GM18858 (cell line): ENCODE results near the gene DUS1L.

Experiments
- ATAC-seq: cut with Tn5 transposase; IDR thresholded peaks from one replicate; pipeline ENCODE4 v1.9.1; 2021; ENCODE audit not compliant: unreplicated experiment

The DUS1L gene

DNA sequence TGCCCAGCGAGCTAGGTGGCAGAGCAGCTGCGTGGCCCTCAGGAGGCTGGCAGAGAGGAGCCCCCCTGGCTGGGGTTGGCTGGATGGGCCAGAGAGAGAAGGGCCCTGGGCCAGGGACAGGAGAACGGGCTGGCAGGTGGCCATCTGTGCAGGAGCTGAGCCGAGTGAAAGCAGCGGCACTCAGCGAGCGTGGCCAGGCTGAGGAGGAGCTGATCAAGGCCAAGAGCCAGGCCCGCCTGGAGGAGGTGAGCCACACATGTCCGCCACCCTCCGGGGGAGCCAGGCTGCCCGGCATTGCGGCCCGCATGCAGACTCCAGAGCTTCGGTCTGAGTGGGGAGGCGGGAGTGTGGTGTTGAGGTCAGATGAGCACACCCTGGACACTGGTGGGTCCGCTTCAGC is 36.2 kb downstream of the DUS1L start:
- ATAC-seq, result no peak

DNA sequence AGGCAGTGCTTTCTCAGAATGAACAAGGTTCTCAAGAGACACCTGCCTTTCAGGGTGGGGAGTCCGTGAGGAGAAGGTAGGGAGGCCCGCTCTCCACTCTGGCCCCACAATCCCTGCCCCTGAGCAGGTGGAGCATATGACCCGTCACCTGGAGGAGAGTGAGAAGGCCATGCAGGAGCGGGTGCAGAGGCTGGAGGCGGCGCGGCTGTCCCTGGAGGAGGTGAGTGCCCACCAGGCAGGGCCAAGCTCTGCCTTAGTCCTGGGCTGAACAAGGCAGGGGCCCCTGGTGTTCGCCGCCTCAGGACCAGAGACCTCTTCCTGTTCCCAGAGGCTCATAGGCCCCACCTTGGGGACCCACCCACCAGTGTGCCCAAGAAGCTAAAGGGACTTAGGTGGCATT is 36.6 kb downstream of the DUS1L start:
- no peak for ATAC-seq

DNA sequence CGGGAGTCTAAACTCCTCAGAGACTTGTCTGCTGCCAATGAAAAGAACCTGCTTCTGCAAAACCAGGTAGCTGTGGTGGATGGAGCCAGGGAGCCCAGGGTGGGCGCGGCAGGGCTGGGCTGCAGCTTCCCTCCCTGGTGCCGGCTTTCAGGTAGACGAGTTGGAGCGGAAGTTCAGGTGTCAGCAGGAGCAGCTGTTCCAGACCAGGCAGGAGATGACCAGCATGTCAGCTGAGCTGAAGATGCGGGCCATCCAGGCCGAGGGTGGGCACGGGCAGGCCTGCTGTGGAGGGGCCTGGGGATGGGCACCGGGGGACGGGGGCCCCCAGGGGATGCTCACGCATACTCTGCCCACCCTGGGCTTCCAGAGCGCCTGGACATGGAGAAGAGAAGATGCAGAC is 37.4 kb downstream of the DUS1L start:
- no peak for ATAC-seq

DNA sequence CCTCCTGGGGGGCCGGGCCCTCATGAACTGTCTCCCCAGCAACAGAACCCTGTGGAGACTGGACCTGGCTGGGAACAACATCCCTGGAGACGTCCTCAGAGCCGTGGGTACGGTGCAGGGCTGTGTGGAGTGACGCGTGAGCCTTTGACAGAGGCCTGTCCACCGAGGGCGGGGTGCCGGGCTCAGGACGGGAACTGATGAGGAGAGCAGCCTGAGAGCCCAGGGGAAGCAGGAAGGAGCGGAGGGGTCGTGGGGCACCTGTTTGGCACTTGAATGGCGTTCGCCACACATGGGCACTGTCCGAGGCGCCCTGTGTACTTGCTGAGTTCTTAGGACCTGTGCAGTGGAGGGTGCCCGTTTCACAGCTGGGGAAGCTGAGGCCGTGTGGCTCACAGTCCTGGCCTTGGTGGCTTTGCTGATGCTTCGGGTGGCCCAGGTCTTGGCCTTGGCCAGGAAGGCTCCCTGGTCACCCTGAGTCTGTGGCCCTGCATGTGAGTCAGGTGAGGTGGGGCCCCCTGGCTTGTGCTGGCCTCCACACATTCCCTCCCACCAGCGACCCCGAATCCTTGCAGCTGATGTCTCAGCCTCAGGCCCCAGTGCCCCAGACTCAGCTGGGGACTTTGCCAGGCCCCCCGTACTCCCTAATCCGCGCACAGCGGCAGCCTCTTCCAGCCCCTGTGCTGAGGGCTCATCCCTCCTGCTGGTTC is 40.0 kb downstream of the DUS1L start:
- no peak for ATAC-seq

DNA sequence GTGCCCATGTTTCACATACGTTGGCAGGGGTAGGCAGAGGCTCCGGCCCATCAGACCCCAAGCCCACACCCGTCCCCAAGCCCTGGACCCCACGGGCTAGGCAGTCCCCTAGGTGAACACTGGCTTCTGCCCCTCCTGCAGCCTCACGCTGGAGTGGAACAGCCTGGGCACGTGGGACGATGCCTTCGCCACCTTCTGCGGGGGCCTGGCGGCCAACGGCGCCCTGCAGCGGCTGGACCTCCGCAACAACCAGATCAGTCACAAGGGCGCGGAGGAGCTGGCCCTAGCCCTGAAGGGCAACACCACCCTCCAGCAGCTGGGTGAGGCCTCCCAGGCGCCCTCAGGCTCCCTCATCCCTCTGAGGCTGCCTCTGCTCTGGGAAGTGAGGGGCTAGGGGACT is 40.7 kb downstream of the DUS1L start:
- no peak for ATAC-seq

DNA sequence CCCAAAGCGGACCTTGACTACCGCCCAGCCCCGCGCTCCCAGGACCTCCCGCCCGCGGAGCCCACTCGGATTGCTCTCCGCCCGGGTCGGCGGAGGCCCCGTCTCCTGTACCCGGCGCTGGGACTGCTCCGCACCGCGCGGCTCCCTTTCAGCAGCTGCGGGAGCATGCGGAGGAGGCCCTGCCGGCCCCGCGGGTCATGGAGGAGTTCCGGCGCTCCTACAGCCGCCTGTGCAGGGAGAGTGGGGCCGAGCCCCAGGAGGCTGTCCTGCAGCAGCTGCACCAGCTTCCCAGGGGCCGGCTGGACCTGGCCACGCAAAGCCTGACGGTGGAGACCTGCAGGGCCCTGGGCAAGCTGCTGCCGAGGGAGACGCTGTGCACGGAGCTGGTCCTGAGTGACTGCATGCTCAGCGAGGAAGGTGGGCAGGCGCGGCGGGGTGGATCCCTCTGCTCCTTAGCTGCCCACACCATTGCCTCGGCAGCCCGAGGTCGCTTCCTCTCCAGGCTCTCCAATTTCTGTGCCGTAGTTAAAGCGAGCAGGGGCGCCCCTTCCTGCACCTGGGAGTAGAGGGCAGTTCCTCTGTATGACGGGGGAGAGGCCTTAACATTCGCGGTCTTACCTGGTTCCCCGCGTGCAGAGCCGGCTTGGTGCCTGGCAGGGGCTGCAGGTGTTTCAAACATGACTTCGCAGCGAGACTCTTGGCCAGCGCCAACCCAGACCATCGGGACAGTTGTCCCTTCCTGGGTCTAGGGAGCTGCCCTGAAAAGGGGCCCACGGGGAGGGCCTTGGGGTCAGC is 42.0 kb downstream of the DUS1L start:
- peak; percentile 2 for ATAC-seq

DNA sequence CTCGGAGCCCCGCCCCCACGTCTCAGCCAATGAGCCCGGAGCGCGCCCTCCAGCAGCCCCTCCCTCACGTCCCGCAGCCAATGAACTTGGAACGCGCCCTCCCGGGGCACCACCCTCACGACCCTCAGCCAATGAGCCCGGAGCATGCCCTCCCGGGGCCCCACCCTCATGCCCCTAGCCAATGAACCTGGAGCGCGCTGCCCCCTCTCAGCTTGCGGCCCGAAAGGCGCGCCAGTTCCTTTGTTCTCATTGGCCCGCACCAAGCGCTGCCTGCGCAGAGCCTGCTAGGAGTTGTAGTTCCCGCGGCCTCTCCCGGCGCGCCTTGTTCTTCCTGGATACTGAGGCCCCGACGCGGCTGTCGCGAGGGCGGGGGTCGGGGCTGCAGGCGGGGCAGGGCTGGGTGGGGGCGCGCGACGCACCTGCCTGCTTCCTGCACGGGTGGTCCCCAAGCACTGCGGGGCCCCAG is 42.6 kb downstream of the DUS1L start, which contains the start of gene LRRC45:
TSS of gene LRRC45 (plus strand) at position 325 of the 466 bp plus-strand sequence. CDS start 339 bp downstream, outside the sequence.
- peak; percentile 75 for ATAC-seq

DNA sequence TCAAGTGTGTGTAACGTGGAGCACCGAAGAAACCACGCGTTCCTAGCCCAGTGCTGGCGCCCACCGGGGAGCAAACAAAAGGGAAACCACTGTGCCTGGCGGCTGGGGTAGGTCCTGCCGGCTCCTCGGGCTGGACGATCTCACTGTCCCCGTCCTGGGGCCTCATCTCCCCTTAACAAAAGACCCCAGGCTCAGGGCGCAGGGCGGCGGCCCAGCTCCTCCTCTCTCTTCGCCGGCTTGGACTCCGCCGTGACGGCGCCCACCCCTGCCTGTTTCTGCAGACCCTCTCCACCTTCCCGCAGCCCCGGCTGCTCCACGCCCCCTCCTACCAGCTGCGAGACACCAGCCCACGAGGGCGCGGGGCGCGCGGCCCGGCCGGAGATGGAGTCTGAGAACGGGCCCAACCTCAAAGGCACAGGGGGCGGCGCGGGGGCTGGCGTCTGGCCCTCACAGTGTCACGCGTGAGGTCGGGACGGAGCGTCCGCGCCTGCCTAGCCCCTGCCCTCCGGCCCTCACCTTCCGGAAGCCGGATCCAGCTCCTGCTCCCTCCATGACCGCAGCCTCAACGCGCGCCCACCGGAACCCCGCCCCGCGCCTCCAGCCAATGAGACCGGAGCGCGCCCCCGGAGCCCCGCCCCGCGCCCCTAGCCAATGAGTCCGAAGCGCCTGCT is 43.2 kb downstream of the DUS1L start, which contains the start of gene CENPX:
TSS of gene CENPX (minus strand) at position 569 of the 671 bp plus-strand sequence. CDS start at position 552, 17 bp downstream.
- ATAC-seq, result no peak

DNA sequence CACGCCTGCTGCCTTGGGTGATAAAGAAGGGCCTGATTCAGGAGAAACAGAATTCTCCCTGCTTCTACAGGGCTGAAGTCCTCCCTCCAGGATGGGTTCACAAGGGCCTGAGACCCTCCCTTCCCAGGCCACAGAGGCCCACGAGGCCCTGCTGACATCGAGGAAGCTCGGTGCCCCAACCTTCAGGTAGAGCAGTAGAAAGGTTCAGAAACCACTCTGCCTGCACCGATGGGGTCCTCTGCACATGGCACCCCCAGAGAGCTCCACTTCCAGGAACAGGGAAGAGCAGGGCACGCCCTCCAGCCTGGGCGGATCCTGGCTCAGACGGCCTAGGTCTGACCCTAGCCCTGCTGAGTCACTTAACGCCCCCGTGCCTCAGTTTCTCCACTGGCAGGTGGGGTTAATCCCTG is 43.7 kb downstream of the DUS1L start:
- ATAC-seq, result no peak

DNA sequence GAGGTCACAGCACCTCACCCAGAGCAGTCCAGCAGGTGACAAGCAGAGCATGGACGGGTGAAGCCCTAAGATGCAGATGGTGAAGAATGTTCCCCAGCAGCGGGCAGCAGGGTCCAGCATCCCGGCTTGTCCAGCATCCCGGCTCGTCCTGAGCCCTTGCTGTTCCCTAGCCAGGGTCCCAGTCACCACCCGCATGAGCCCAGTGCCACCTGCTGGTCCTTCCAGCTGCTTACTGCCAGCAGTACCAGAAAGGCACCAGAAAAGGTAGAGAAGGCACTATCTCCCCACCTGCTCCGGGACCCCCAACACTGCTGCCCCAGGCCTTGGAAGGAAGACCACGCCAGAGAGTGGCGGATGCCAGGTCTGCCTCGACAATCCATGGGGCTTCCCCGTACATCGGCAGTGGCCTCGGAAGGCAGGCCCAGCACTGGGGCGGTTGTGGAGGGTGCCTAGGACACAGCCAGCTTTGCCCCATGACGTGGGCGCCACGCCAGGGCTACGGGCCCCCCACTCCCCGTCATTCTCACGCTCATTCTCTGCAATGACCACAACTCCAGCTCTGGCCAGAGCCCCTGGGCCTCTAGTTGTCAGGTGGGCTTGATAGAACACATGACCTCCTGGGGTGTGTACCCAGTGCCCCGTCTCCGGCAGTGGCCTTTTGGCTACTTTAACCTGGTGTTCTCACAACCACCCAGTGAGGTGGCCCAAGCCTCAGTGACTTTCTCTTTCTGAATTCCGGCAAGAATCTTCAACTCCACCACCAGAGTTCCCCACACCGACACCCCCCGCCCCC is 44.3 kb downstream of the DUS1L start:
- ATAC-seq, result no peak

DNA sequence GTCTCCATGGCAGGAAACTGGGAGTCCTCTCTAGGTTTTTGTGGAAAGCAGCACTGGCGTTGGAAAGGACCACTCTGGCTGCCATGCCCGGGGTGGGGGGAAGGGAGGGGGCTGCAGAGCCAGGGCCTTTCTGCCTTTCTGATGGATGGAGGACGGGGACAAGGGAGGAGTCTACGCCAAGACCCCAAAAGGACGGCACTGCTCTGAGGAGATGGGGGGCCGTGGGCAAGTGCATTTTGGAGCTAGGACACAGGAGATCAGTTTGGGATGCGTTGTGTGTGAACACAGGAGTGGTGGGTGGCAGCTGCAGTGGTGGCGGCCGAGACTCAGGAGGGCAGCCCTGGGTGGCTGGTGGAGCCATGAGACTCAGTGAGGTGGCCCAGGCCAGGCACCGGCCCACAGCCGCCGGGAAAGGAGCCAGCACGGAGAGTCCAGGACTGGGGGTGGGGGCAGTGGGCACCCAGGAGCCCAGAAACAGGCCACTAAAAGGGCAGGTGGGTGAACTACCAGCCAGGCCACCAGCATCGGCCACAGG is 45.0 kb downstream of the DUS1L start:
- no peak for ATAC-seq

DNA sequence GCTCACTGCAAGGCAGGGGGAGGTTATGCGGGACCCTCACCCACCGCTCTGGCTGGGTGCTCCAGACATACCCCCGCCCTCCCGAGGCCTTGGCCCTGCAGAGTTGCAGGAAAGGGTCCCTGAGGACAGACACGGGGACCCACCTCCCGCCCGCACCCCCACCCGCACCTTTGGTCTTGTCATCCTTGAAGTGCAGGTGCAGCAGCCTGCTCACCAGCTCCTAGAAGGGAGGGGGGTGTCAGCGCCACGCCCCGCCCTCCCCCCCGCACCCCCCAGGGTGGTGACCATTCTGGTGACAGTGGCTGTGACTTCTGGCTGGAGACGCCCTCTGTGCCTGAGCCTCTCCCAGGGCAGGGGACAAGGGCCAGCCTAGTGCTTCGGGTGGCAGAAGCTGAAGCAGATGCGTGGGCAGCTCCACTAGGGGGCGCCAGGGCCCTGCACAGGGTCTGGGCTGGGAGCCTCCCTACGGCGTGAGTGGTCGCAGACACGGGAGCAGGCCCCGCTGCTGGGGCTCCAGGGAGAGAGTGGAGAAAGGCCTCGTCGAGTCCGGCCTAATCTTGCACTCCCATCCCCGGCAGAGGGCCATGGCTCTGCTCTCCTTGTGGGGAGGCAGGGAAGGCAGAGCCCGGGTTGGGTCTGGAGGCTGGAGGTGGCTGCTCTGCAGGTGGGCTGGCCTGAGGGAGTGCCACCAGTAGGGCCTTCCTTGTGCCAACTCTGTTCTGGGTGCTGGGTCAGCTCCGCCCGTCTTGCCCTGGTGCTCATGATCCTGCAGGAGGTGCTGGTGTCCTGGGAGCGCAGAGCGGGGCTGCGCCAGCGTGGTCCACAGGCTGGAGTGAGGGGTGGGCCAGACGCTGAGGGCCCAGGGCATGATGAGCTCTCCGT is 45.7 kb downstream of the DUS1L start:
- ATAC-seq, result no peak

DNA sequence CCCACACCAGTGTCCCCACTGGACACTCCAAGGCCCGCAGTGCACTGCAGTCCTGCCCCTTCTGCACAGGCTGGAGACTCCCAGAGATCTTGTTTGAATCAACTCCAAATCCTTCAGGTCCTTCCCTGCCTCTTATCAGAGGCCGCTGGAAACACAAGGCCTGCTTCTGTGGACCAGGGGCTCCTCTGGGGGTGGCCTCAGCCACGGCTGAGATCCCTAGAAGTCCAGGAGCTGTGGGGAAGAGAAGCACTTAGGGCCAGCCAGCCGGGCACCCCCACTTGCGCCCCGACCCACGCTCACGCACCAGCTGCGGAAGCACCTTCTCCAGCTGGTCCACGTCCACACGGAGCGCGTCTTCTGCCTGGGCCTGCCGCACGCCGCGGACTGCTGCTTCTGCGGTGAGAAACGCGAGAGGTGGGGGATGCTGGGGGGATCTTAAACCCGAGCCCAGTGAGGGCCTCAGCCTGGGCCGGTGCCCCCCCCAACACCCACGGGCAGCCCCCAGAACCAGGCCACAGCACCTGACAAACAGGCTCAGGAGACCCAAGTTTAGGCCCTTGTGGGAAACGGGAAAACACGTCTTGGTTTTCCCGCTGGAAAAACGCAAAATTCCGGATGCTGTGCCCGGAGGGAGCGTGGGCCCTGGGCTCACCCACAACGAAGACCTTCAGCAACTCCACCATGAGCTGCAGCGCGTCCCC is 46.5 kb downstream of the DUS1L start:
- ATAC-seq, result no peak

DNA sequence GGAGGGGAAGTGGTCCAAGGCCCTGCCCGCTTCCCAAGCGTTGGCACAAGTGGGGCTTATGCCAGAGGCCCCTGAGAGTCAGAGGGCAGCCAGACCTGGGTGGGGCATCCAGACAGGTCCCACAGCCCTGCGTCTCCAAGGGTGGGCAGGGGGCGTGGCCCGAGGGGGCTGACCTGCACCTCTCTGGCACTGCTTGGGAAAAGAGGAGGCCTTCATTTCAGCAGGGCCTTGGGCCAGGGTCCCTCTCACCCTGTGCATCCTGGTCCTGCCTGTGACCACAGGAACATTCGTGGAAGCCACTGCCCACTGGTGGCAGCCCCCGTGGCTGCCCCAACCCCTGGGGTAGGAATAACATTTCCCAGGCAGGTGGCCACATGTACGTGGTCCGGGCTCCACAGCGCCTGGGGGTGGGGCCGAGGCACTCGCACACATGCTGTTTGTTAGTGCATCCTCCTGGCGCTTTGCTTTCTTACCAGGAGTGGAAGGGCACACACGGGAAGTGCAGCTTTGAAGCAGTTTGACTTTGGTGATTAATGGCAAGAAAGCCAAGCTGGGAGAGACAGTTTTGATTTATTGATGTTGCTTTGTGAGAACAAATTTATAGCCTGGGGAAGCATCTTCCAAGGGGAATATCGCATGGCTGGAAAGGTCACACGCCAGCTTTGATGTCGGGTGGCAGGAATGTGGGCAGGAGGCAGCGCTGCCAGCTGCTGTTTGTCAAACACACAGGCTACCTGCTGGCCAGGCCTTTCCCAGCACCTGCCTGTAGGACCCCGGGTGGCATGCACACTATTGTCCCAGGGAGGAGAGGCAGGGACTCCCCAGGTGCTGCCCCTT is 47.2 kb downstream of the DUS1L start:
- no peak for ATAC-seq

DNA sequence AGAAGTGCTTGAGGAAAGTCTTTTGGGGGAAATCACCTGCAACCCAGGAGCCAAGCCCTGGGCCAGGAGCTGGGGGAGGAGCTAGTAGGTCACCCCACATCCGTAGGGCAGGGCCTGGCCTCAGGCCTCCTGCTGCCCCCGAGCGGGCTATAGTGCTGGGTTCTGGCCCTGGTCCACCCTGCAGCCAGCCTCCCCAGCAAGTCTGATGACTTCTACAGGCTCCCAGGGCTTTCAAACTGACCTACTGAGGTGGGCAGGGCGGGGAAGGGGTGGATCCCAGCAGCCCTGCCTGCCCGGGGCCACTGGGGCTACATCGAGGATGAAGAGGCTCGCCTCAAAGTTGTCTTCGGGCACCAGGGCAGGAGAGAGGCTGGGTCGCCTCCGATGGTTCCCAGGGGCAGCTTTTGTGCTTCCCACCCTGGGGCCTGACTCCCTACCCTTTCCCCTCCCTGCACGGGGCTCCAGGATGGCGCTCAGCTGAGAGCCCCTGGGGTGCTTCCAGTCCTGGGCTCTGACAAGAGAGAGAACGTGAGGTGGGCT is 47.9 kb downstream of the DUS1L start:
- no peak for ATAC-seq

DNA sequence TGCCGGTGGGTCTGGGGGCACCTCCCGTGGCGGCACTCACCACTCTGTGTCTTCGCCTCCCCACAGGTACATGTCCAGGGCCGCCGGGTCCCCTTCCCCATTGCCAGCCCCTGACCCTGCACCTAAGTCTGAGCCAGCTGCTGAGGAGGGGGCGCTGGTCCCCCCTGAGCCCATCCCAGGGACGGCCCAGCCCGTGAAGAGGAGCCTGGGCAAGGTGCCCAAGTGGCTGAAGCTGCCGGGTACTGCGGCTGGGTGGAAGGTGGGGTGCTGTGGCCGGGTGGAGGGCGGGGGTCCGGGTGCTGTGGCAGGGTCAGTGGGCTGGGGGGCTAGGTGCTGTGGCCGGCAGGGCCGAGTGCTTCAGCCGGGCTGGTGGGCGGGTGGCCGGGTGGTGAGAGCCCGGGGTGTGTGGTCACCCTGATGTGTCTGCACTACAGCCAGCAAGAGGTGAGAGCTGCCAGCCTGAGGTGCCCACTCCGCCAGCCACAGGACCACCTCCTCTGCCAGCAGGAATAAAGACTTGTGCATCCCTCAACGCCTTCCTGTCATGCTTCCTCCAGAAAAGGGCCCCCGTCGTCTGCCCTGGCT is 48.6 kb downstream of the DUS1L start:
- ATAC-seq, result no peak
